Measurements from ENCODE around the gene DENND1A. TPM values are rescaled to one million over a fixed set of nuclear protein-coding genes. Genes with fewer than 3 reads are reported as not detected.
"Not testable (repeated sequence)": the region's sequence is repeated elsewhere in the genome, so short reads cannot be mapped to it uniquely, and the experiment has no call there.

Gene DENND1A
- total RNA-seq, 1 donor, result 22.9 TPM

GRCh38 chr9:123642291-123643278 lies 287.3 kb downstream of the DENND1A start:
- TF ChIP-seq, protein P1, sequence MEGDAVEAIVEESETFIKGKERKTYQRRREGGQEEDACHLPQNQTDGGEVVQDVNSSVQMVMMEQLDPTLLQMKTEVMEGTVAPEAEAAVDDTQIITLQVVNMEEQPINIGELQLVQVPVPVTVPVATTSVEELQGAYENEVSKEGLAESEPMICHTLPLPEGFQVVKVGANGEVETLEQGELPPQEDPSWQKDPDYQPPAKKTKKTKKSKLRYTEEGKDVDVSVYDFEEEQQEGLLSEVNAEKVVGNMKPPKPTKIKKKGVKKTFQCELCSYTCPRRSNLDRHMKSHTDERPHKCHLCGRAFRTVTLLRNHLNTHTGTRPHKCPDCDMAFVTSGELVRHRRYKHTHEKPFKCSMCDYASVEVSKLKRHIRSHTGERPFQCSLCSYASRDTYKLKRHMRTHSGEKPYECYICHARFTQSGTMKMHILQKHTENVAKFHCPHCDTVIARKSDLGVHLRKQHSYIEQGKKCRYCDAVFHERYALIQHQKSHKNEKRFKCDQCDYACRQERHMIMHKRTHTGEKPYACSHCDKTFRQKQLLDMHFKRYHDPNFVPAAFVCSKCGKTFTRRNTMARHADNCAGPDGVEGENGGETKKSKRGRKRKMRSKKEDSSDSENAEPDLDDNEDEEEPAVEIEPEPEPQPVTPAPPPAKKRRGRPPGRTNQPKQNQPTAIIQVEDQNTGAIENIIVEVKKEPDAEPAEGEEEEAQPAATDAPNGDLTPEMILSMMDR (IDR thresholded peaks at IDR 0.05; ENCODE audit: insufficient read depth, low read depth, low read length), result no peak
- DNase-seq (ENCODE audit: low read depth), result peak; percentile 12
- H3K4me3 ChIP-seq (ENCODE audit: low read depth, low read length), result no peak overlapping the region

- H3K4me3 ChIP-seq (ENCODE audit: low read depth, low read length), result no peak overlapping the region
- DNase-seq (ENCODE audit: low read depth), result no peak
- TF ChIP-seq, protein P1 (IDR thresholded peaks at IDR 0.05; ENCODE audit: insufficient read depth, low read depth, low read length), result no peak
Measured at GRCh38 chr9:123640792-123641222, 289.1 kb downstream of the DENND1A start.

GRCh38 chr9:123639743-123640142 lies 290.2 kb downstream of the DENND1A start:
- TF ChIP-seq, protein P1 (IDR thresholded peaks at IDR 0.05; ENCODE audit: insufficient read depth, low read depth, low read length), result no peak
- no peak for DNase-seq (ENCODE audit: low read depth)
- H3K4me3 ChIP-seq (ENCODE audit: low read depth, low read length), result no peak overlapping the region

GRCh38 chr9:123637945-123638634 lies 291.8 kb downstream of the DENND1A start:
- peak; percentile 28 for DNase-seq (ENCODE audit: low read depth)
- H3K4me3 ChIP-seq (ENCODE audit: low read depth, low read length), result peak overlapping the region; percentile 47
- TF ChIP-seq, protein P1 (IDR thresholded peaks at IDR 0.05; ENCODE audit: insufficient read depth, low read depth, low read length), result no peak

DNA sequence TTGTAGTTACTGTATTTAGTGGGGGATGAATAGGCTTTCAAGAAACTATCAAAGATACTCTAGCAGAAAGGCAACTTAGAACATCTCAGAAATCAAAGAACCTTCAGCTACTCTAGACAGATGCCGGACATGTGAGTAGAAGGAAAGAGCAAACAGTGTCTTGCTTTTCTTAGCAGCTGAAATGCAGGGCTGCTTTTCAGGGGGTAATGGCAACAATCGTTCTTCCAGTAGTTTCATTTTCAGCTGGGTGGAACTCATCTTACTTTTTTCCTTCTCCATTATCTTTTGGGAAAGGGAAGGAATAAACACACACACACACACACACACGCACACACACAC lies 292.4 kb downstream of the DENND1A start:
- TF ChIP-seq, protein P1 (IDR thresholded peaks at IDR 0.05; ENCODE audit: insufficient read depth, low read depth, low read length), result no peak
- peak; percentile 57 for DNase-seq (ENCODE audit: low read depth)
- H3K4me3 ChIP-seq (ENCODE audit: low read depth, low read length), result peak overlapping the region; percentile 47

DNA sequence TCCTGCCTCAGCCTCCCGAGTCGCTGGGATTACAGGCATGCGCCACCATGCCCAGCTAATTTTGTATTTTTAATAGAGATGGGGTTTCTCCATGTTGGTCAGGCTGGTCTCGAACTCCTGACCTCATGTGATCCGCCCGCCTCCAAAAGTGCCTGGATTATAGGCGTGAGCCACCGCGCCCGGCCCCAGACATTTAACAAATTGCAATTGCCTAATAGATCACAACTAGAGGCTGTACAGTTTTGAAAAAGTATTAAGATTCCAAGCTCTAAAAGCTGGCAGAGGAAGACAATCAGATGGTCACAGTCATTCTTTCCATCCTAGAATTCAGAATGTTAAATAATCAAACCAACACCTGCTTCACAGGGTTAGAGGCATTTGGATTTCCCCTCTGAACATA lies 293.1 kb downstream of the DENND1A start:
- not testable (repeated sequence) for H3K4me3 ChIP-seq (ENCODE audit: low read depth, low read length); DNase-seq (ENCODE audit: low read depth)

GRCh38 chr9:123631862-123632261 lies 298.1 kb downstream of the DENND1A start:
- H3K4me3 ChIP-seq (ENCODE audit: low read depth, low read length), result no peak overlapping the region
- TF ChIP-seq, protein P1 (IDR thresholded peaks at IDR 0.05; ENCODE audit: insufficient read depth, low read depth, low read length), result no peak
- DNase-seq (ENCODE audit: low read depth), result no peak

All from fibroblast of villous mesenchyme (primary cell).